H9 (cell line): Measurements from ENCODE around the gene RNF214. TPM values are rescaled to one million over a fixed set of nuclear protein-coding genes. Genes with fewer than 3 reads are reported as not detected.

Source experiments
- DNase-seq: peaks from one replicate; pipeline ENCODE4 v3.0.0-alpha.2; 2017
- H2AFZ ChIP-seq: one replicate; pipeline ENCODE4 v1.6.1; 2013; ENCODE audit warnings: mild to moderate bottlenecking, low read length, control low read depth, moderate library complexity
- H2AK5ac ChIP-seq: 2 replicates; pipeline ENCODE4 v1.6.1; 2013; ENCODE audit warnings: low read length, control low read depth, mixed read lengths; ENCODE audit not compliant: insufficient read length
- H2BK120ac ChIP-seq: one replicate; pipeline ENCODE4 v1.6.1; 2013; ENCODE audit warnings: low read depth, mild to moderate bottlenecking, low read length, control low read depth, inconsistent platforms; ENCODE audit not compliant: poor library complexity, severe bottlenecking
- H2BK12ac ChIP-seq: 2 replicates; pipeline ENCODE4 v1.6.1; 2013; ENCODE audit warnings: low read length, control low read depth, mixed read lengths, low read depth; ENCODE audit not compliant: insufficient read length
- H2BK15ac ChIP-seq: 2 replicates; pipeline ENCODE4 v1.6.1; 2013; ENCODE audit warnings: low read depth, low read length, control low read depth
- H2BK20ac ChIP-seq: one replicate; pipeline ENCODE4 v1.6.1; 2013; ENCODE audit warnings: low read depth, mild to moderate bottlenecking, low read length, control low read depth, inconsistent platforms; ENCODE audit not compliant: poor library complexity, severe bottlenecking
- H2BK5ac ChIP-seq: 2 replicates; pipeline ENCODE4 v1.6.1; 2013; ENCODE audit warnings: low read length, control low read depth, mixed read lengths; ENCODE audit not compliant: insufficient read length
- H3K14ac ChIP-seq: 2 replicates; pipeline ENCODE4 v1.6.1; 2013; ENCODE audit warnings: low read length, control low read depth; ENCODE audit not compliant: insufficient read depth
- H3K18ac ChIP-seq: 2 replicates; pipeline ENCODE4 v1.6.1; 2013; ENCODE audit warnings: low read depth, mild to moderate bottlenecking, mixed read lengths, low read length, control low read depth; ENCODE audit not compliant: insufficient read length
- H3K23ac ChIP-seq: 2 replicates; pipeline ENCODE4 v1.6.1; 2013; ENCODE audit warnings: low read length, control low read depth, mixed read lengths, low read depth; ENCODE audit not compliant: insufficient read length
- H3K23me2 ChIP-seq: 2 replicates; pipeline ENCODE4 v1.6.1; 2013; ENCODE audit warnings: low read depth, mild to moderate bottlenecking, mixed read lengths, low read length, control low read depth; ENCODE audit not compliant: insufficient read length, poor library complexity, severe bottlenecking
- H3K27ac ChIP-seq: 2 replicates; pipeline ENCODE4 v1.5.1; 2013; ENCODE audit warnings: low read length, control low read depth, mixed read lengths, low read depth; ENCODE audit not compliant: insufficient read length
- H3K27me3 ChIP-seq: 2 replicates; pipeline ENCODE4 v1.6.1; 2013; ENCODE audit warnings: low read length, control low read depth, inconsistent platforms; ENCODE audit not compliant: insufficient read depth
- H3K4ac ChIP-seq: 2 replicates; pipeline ENCODE4 v1.6.1; 2013; ENCODE audit warnings: low read depth, mild to moderate bottlenecking, control low read depth, inconsistent platforms, low read length, moderate library complexity
- H3K4me1 ChIP-seq: 2 replicates; pipeline ENCODE4 v1.6.1; 2013; ENCODE audit warnings: low read length, control low read depth, inconsistent platforms; ENCODE audit not compliant: insufficient read depth
- H3K4me2 ChIP-seq: 2 replicates; pipeline ENCODE4 v1.6.1; 2013; ENCODE audit warnings: low read length, control low read depth, mixed read lengths; ENCODE audit not compliant: insufficient read length, insufficient read depth
- H3K56ac ChIP-seq: 2 replicates; pipeline ENCODE4 v1.6.1; 2013; ENCODE audit warnings: low read depth, mild to moderate bottlenecking, mixed read lengths, low read length, control low read depth; ENCODE audit not compliant: insufficient read length
- H3K79me1 ChIP-seq: 2 replicates; pipeline ENCODE4 v1.6.1; 2013; ENCODE audit warnings: low read depth, mild to moderate bottlenecking, moderate library complexity, low read length, control low read depth, inconsistent platforms; ENCODE audit not compliant: insufficient read depth, poor library complexity, severe bottlenecking
- H3K79me2 ChIP-seq: 2 replicates; pipeline ENCODE4 v1.6.1; 2013; ENCODE audit warnings: low read length, control low read depth, inconsistent platforms; ENCODE audit not compliant: insufficient read depth
- H3K9ac ChIP-seq: 2 replicates; pipeline ENCODE4 v1.6.1; 2013; ENCODE audit warnings: low read length, control low read depth, mixed read lengths; ENCODE audit not compliant: insufficient read length; ENCODE audit errors: extremely low read depth
- H3K9me3 ChIP-seq: one replicate; pipeline ENCODE4 v1.6.1; 2013; ENCODE audit warnings: low read depth, low read length, inconsistent platforms; ENCODE audit not compliant: control insufficient read depth
- H3T11ph ChIP-seq: one replicate; pipeline ENCODE4 v1.6.1; 2013; ENCODE audit warnings: mild to moderate bottlenecking, low read length, control low read depth, inconsistent platforms
- H4K20me1 ChIP-seq: one replicate; pipeline ENCODE4 v1.6.1; 2013; ENCODE audit not compliant: control insufficient read depth, insufficient read length, insufficient read depth
- H4K5ac ChIP-seq: 2 replicates; pipeline ENCODE4 v1.6.1; 2013; ENCODE audit warnings: low read depth, mild to moderate bottlenecking, mixed read lengths, low read length, control low read depth; ENCODE audit not compliant: insufficient read length
- H4K8ac ChIP-seq: replicated peaks from 2 replicates; pipeline ENCODE4 v1.6.1; 2013; ENCODE audit warnings: low read length, control low read depth, mixed read lengths, low read depth; ENCODE audit not compliant: insufficient read length
- H4K91ac ChIP-seq: 2 replicates; pipeline ENCODE4 v1.6.1; 2013; ENCODE audit warnings: low read depth, mild to moderate bottlenecking, moderate library complexity, mixed read lengths, low read length, control low read depth; ENCODE audit not compliant: insufficient read length
- H3K27ac Mint-ChIP-seq, 3 experiments: 2 replicates in 2 of 3; 3 replicates in 1 of 3; pipeline ENCODE4 v1.8.0; 2020 to 2021; ENCODE audit warnings: mixed read lengths in 3 of 3, mild to moderate bottlenecking in 1 of 3, moderate library complexity in 1 of 3
- H3K27me3 Mint-ChIP-seq: 2 replicates; pipeline ENCODE4 v1.8.0; 2021; ENCODE audit warnings: low read depth, mild to moderate bottlenecking, moderate library complexity, mixed read lengths
- H3K36me3 Mint-ChIP-seq, 3 experiments: 2 replicates in 2 of 3; 3 replicates in 1 of 3; pipeline ENCODE4 v1.8.0; 2020 to 2021; ENCODE audit warnings: low read depth in 3 of 3, mixed read lengths in 3 of 3; ENCODE audit not compliant: insufficient read depth in 1 of 3
- H3K4me1 Mint-ChIP-seq, 2 experiments: 2 replicates each; pipeline ENCODE4 v1.8.0; 2020; ENCODE audit warnings: mixed read lengths in 2 of 2
- H3K4me3 Mint-ChIP-seq, 2 experiments: 2 replicates in 1 of 2; 3 replicates in 1 of 2; pipeline ENCODE4 v1.8.0; 2020 to 2021; ENCODE audit warnings: mild to moderate bottlenecking in 2 of 2, mixed read lengths in 2 of 2, moderate library complexity in 1 of 2
- H3K9me3 Mint-ChIP-seq, 2 experiments: 2 replicates in 1 of 2; 3 replicates in 1 of 2; pipeline ENCODE4 v1.8.0; 2020; ENCODE audit warnings: mild to moderate bottlenecking in 2 of 2, mixed read lengths in 2 of 2, moderate library complexity in 1 of 2
- CTCF ChIP-seq: fragments of 200-600 bp; sonication (generic); conservative IDR thresholded peaks from 3 replicates; pipeline ENCODE4 v1.8.0; 2021; ENCODE audit warnings: antibody characterized with exemption, mild to moderate bottlenecking
- WGBS: extraction: QIAGEN DNeasy Blood & Tissue Kit; methylation state at CpG from one replicate; pipeline ENCODE4 v1.1.7; 2013; ENCODE audit warnings: missing lambda C conversion rate, low lambda C conversion rate, mixed read lengths; ENCODE audit not compliant: insufficient read length; ENCODE audit errors: extremely low coverage; 5-methylcytosine and 5-hydroxymethylcytosine counted together
- total RNA-seq: library from RNA; stranded (reverse); gene quantifications from 2 replicates; pipeline ENCODE4 v1.2.1, GENCODE V29; 2021

Gene RNF214
- total RNA-seq, 1 experiment from 2014 or later = 26.0 TPM

- no peak overlapping the region for H3K4me3 Mint-ChIP-seq
Measured at GRCh38 chr11:117228091-117228490, 4.4 kb upstream of the RNF214 start.

More at GRCh38 chr11:117228091-117228490, 4.4 kb upstream of the RNF214 start:
- Histone ChIP-seq H2BK12ac (no peak overlapping the region), H2BK20ac (no peak overlapping the region), H2BK120ac (no peak overlapping the region), H3K79me2 (no peaks in the 10 kb centered on the region), H3K14ac (no peak overlapping the region), H2BK15ac (no peak overlapping the region), H3K23me2 (peaks cover 12% of the 10 kb centered on the region), H3K23ac (no peak overlapping the region), H3K4me1 (no peaks in the 10 kb centered on the region), H3K9ac (no peak overlapping the region), H2AFZ (no peak overlapping the region), H4K91ac (no peak overlapping the region), H3K18ac (no peak overlapping the region), H4K5ac (no peak overlapping the region), H3K9me3 (no peaks in the 10 kb centered on the region), H2BK5ac (no peak overlapping the region), H3K4me2 (no peak overlapping the region), H4K20me1 (no peaks in the 10 kb centered on the region), H3K56ac (no peak overlapping the region), H3T11ph (no peak overlapping the region), H3K27ac (no peak overlapping the region), H2AK5ac (no peak overlapping the region), H3K27me3 (no peaks in the 10 kb centered on the region), H3K4ac (no peak overlapping the region), H4K8ac (no peak overlapping the region), H3K79me1 (no peaks in the 10 kb centered on the region)
- no peak for TF ChIP-seq CTCF
- WGBS = no CpG with 5 or more reads among the region's 11 CpGs
- DNase-seq = no peak
- H3K27ac Mint-ChIP-seq = peak overlapping the region in 2 of 3 experiments; percentile 17 to 63; a peak in 2 of 7 replicates
- H3K9me3 Mint-ChIP-seq = no peaks in the 10 kb centered on the region
- peaks cover 11 to 13% of the 10 kb centered on the region in 2 experiments for H3K4me1 Mint-ChIP-seq
- H3K36me3 Mint-ChIP-seq = peaks cover 6 to 56% (median 25%) of the 10 kb centered on the region in 3 experiments; a peak in 6 of 7 replicates
- H3K27me3 Mint-ChIP-seq = no peaks in the 10 kb centered on the region; the same call in 1 of the 2 replicates
